ENCODE data around the gene TLR9.

DNA sequence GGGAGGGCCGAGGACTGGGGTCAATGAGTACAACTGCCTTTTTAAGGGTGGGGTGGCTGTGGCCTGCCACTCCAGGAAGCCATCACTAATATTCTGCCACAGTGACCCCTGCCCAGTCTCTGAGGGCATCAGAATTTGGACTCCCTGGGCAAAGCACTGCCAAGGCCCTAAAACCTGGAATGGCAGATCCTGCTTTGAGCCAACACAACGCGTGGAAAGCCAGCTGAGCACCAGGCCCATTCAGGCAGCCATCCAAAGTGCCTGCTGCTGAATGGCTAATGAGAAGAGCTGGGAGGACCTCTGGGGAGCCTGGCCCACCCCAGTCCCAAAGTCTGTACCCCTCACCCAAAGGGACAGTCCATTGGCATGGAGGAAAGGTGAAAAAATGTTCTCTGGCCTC is 8.5 kb upstream of the TLR9 start:
- TF ChIP-seq YY1 (IDR thresholded peaks at IDR 0.05; ENCODE audit: insufficient read depth, insufficient read length) (no peak), SUZ12 (IDR thresholded peaks at IDR 0.05; ENCODE audit: extremely low read depth, insufficient read depth, insufficient read length) (no peak)

Measured in NT2/D1 (cell line).